B cell (primary cell): Measurements from ENCODE around the gene UTP11. TPM values are rescaled to one million over a fixed set of nuclear protein-coding genes. Genes with fewer than 3 reads are reported as not detected.

Experiments used
- ATAC-seq: fragments of 200-7000 bp; cut with Tn5 transposase; one replicate; pipeline ENCODE4 v1.10.0; 2021; ENCODE audit warnings: low read depth, mild to moderate bottlenecking, moderate number of reproducible peaks, moderate library complexity
- CTCF ChIA-PET: fragments of 350-600 bp; sonication (Branson Sonifier 250); formaldehyde crosslinking; loops from one replicate; lab custom pipeline; 2021; ENCODE audit warnings: antibody characterized with exemption, inconsistent platforms; lab: Charles Lee
- POLR2A ChIA-PET: fragments of 350-600 bp; sonication (Branson Sonifier 250); formaldehyde crosslinking; loops from one replicate; lab custom pipeline; 2021; ENCODE audit warnings: antibody characterized with exemption; lab: Charles Lee
- DNase-seq: peaks from one replicate; pipeline ENCODE4 v3.0.0; 2013
- H2AFZ ChIP-seq: 2 replicates; pipeline ENCODE4 v1.6.1; 2012; ENCODE audit warnings: mild to moderate bottlenecking, low read depth, low read length; ENCODE audit not compliant: insufficient read depth, poor library complexity, severe bottlenecking
- H3K27ac ChIP-seq, 2 donors: 1 replicate in 1 of 2; 2 replicates in 1 of 2; pipeline ENCODE4 v1.5.1; 2012 to 2013; ENCODE audit warnings: low read length in 2 of 2, mild to moderate bottlenecking in 2 of 2, moderate library complexity in 1 of 2
- H3K27me3 ChIP-seq, 4 experiments: fragments of 200-600 bp in 1 of 4; sonication (generic) in 1 of 4; replicated peaks in 1 of 4; 1 replicate in 2 of 4; 2 replicates in 2 of 4; pipeline versions ENCODE4 v1.6.1 to v1.7.0; 2013 to 2016; ENCODE audit warnings: low read length in 3 of 4, mild to moderate bottlenecking in 2 of 4, mixed read lengths in 1 of 4, moderate library complexity in 1 of 4; ENCODE audit not compliant: insufficient read depth in 4 of 4, control insufficient read depth in 3 of 4; ENCODE audit errors: control extremely low read depth in 1 of 4
- H3K36me3 ChIP-seq, 2 experiments: replicated peaks in 1 of 2; 1 replicate in 1 of 2; 2 replicates in 1 of 2; pipeline versions ENCODE4 v1.6.1 to v1.7.1; 2013; ENCODE audit warnings: low read length in 1 of 2; ENCODE audit not compliant: insufficient read depth in 2 of 2, control insufficient read depth in 1 of 2; ENCODE audit errors: control extremely low read depth in 1 of 2, extremely low read depth in 1 of 2
- H3K4me1 ChIP-seq, 2 donors: fragments of 200-600 bp in 1 of 2; sonication (generic) in 1 of 2; 1 replicate in 1 of 2; 2 replicates in 1 of 2; pipeline versions ENCODE4 v1.5.1 to v1.6.1; 2013 to 2017; ENCODE audit warnings: low read length in 2 of 2; ENCODE audit not compliant: control insufficient read depth in 2 of 2, insufficient read depth in 2 of 2
- H3K4me2 ChIP-seq: replicated peaks from 2 replicates; pipeline ENCODE3; 2012; ENCODE audit warnings: mild to moderate bottlenecking, low read depth, low read length; ENCODE audit not compliant: poor library complexity, severe bottlenecking
- H3K4me3 ChIP-seq, 5 experiments: fragments of 200-600 bp in 1 of 5; sonication (generic) in 1 of 5; 1 replicate in 3 of 5; 2 replicates in 2 of 5; pipeline versions ENCODE4 v1.5.1 to v1.7.0; 2011 to 2016; ENCODE audit warnings: low read length in 4 of 5, mild to moderate bottlenecking in 4 of 5, low read depth in 2 of 5, control low read depth in 1 of 5, moderate library complexity in 1 of 5; ENCODE audit not compliant: insufficient read depth in 1 of 5; ENCODE audit errors: control extremely low read depth in 1 of 5, extremely low read depth in 1 of 5
- H3K79me2 ChIP-seq: fragments of 200-600 bp; sonication (generic); one replicate; pipeline ENCODE4 v1.6.0; 2016; ENCODE audit warnings: low read length; ENCODE audit not compliant: control insufficient read depth, insufficient read depth
- H3K9ac ChIP-seq: fragments of 200-600 bp; sonication (generic); 2 replicates; pipeline ENCODE4 v1.6.1; 2017; ENCODE audit warnings: mild to moderate bottlenecking, low read length, moderate library complexity
- H3K9me3 ChIP-seq, 3 donors: one replicate each; pipeline versions ENCODE4 v1.6.1 to v1.7.1; 2013; ENCODE audit warnings: low read length in 2 of 3; ENCODE audit not compliant: control insufficient read depth in 2 of 3, insufficient read depth in 1 of 3; ENCODE audit errors: control extremely low read depth in 1 of 3
- H4K20me1 ChIP-seq: 2 replicates; pipeline ENCODE4 v1.6.0; 2012; ENCODE audit warnings: mild to moderate bottlenecking, low read length; ENCODE audit not compliant: insufficient read depth, control insufficient read depth, poor library complexity, severe bottlenecking
- H3K27ac Mint-ChIP-seq: one replicate; pipeline ENCODE4 v1.8.0; 2021; ENCODE audit warnings: mixed read lengths
- H3K27me3 Mint-ChIP-seq: one replicate; pipeline ENCODE4 v1.8.0; 2021; ENCODE audit warnings: mixed read lengths
- H3K4me1 Mint-ChIP-seq: one replicate; pipeline ENCODE4 v1.8.0; 2021; ENCODE audit warnings: mixed read lengths
- H3K4me3 Mint-ChIP-seq: one replicate; pipeline ENCODE4 v1.8.0; 2021; ENCODE audit warnings: mixed read lengths
- H3K9me3 Mint-ChIP-seq: one replicate; pipeline ENCODE4 v1.8.0; 2022; ENCODE audit warnings: mixed read lengths; ENCODE audit not compliant: insufficient read depth
- EZH2 ChIP-seq: IDR thresholded peaks from 2 replicates; pipeline ENCODE4 v1.6.1; 2012; ENCODE audit warnings: borderline replicate concordance, low read depth, mild to moderate bottlenecking, moderate library complexity, low read length; ENCODE audit not compliant: insufficient read depth, poor library complexity, severe bottlenecking
- WGBS: methylation state at CpG from one replicate; pipeline ENCODE4 v1.1.5; 2013; ENCODE audit warnings: missing lambda C conversion rate; ENCODE audit not compliant: insufficient coverage; 5-methylcytosine and 5-hydroxymethylcytosine counted together
- intact Hi-C: fragments of 100-400 bp; cut with micrococcal nuclease; formaldehyde crosslinking; loops from one replicate; pipeline ENCODE4 v1.10.0; 2022
- polyA plus RNA-seq: library from polyadenylated mRNA; depleted of rRNA; stranded (reverse); fragments of >200 nt; gene quantifications from 2 replicates; pipeline ENCODE4 v1.2.3, GENCODE V29; 2012
- total RNA-seq, 2 donors: library from RNA; stranded (reverse); fragments of 120-200 nt in 1 of 2; gene quantifications; 1 replicate in 1 of 2; 2 replicates in 1 of 2; pipeline versions ENCODE4 v1.2.3 to v1.2.4, GENCODE V29; 2013 to 2022
- TF ChIP-seq, protein P1 (sequence below): fragments of 200-600 bp; IDR thresholded peaks from one replicate; pipeline ENCODE4 v1.8.0; 2022; ENCODE audit warnings: antibody characterized with exemption, mild to moderate bottlenecking

Gene UTP11
- total and polyA plus RNA-seq, 2 donors (not counting 1 experiment from before 2014, with no cell fraction given) = 6.0 to 16.8 TPM

GRCh38 chr1:38014724-38015424, 2.3 kb downstream of the UTP11 start:
- H3K27ac Mint-ChIP-seq = no peak overlapping the region
- ATAC-seq (no peak), DNase-seq (no peak)
- H2AFZ ChIP-seq = no peak overlapping the region
- no peaks in the 10 kb centered on the region for H3K27me3 Mint-ChIP-seq
- H3K4me1 Mint-ChIP-seq = peaks cover 23% of the 10 kb centered on the region
- H3K27ac ChIP-seq = no peak overlapping the region
- peaks cover 13 to 20% of the 10 kb centered on the region in 2 donors for H3K4me1 ChIP-seq
- CTCF ChIA-PET = interaction anchor here (1.3 to 2.9 kb wide), 2 partner anchors 25 to 804 kb away, joined by 4 to 18 read pairs; partner anchors contain the start of gene SF3A3
- no peaks in the 10 kb centered on the region for H3K9me3 Mint-ChIP-seq
- no peak overlapping the region for H3K4me3 Mint-ChIP-seq
- peaks cover 4 to 27% of the 10 kb centered on the region in 2 experiments for H3K36me3 ChIP-seq
- intact Hi-C loops = no loop called here
- H3K9me3 ChIP-seq = peaks cover 0 to 7% (median 3%) of the 10 kb centered on the region in 3 donors
- peaks cover 45% of the 10 kb centered on the region for H3K79me2 ChIP-seq
- TF ChIP-seq, protein P1, sequence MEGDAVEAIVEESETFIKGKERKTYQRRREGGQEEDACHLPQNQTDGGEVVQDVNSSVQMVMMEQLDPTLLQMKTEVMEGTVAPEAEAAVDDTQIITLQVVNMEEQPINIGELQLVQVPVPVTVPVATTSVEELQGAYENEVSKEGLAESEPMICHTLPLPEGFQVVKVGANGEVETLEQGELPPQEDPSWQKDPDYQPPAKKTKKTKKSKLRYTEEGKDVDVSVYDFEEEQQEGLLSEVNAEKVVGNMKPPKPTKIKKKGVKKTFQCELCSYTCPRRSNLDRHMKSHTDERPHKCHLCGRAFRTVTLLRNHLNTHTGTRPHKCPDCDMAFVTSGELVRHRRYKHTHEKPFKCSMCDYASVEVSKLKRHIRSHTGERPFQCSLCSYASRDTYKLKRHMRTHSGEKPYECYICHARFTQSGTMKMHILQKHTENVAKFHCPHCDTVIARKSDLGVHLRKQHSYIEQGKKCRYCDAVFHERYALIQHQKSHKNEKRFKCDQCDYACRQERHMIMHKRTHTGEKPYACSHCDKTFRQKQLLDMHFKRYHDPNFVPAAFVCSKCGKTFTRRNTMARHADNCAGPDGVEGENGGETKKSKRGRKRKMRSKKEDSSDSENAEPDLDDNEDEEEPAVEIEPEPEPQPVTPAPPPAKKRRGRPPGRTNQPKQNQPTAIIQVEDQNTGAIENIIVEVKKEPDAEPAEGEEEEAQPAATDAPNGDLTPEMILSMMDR = no peak
- no peak for TF ChIP-seq EZH2
- peaks cover 5% of the 10 kb centered on the region for H4K20me1 ChIP-seq
- no peak overlapping the region for H3K9ac ChIP-seq
- no peaks in the 10 kb centered on the region for H3K27me3 ChIP-seq
- POLR2A ChIA-PET = interaction anchor here (0.6 kb wide), 1 partner anchor 858 kb away, joined by 3 read pairs; the partner anchor contains the start of gene MYCBP
- WGBS = 95% methylated on average over 7 of the region's 11 CpGs
- no peak overlapping the region for H3K4me3 ChIP-seq
- no peak overlapping the region for H3K4me2 ChIP-seq
